ENCODE results near the gene DLK1. TPM values are rescaled to one million over a fixed set of nuclear protein-coding genes. Genes with fewer than 3 reads are reported as not detected.

Gene DLK1
- total RNA-seq, 2 experiments from 2014 or later, result not detected

DNA sequence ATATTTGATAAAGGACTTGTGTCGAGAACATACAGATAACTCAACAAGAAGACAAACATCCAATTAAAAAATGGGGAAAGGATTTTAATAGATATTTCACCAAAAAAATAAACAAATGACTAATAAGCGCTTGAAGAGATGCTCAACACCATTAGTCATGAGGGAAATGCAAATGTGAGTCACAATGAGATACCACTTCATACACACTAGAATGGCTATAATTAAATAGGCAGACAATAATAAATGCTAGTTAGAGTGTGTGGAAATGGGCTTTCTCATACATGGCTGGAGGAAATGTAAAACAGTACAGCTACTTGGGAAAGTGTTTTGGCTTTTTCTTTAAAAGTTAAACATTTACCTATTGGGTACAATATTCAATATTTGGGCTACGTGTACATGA is 34.8 kb downstream of the DLK1 start:
- Mint-ChIP-seq H3K27ac (no peak overlapping the region), H3K36me3 (ENCODE audit: low read depth) (no peaks in the 10 kb centered on the region), H3K4me1 (ENCODE audit: low read depth) (no peaks in the 10 kb centered on the region), H3K4me3 (no peak overlapping the region), H3K9me3 (ENCODE audit: insufficient read depth) (no peaks in the 10 kb centered on the region), H3K27me3 (ENCODE audit: low read depth) (peaks cover 11% of the 10 kb centered on the region)
- DNase-seq (no peak), ATAC-seq (no peak)
- ChIA-PET CTCF (no interaction called here), POLR2A (no interaction called here)

DNA sequence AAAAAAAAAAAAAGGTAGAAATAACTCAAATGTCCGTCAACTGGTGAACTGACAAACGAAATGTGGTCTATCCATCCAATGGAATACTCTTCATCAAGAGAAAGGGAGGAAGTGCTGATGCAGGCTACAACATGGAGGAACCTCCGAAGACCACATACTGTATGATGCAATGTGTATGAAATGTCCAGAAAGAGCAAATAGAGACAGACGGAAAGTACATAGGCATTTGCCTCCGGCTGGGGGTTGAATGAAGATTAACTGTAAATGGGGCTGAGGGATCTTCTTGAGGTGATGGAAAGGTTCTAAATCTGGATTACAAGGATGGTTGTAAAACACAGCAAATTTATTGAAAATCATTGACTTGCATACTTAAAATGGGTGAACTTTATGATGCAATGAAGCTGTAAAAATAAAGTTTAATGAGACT is 35.4 kb downstream of the DLK1 start:
- Mint-ChIP-seq H3K27me3 (ENCODE audit: low read depth) (peaks cover 12% of the 10 kb centered on the region), H3K36me3 (ENCODE audit: low read depth) (no peaks in the 10 kb centered on the region), H3K4me3 (no peak overlapping the region), H3K4me1 (ENCODE audit: low read depth) (no peaks in the 10 kb centered on the region), H3K9me3 (ENCODE audit: insufficient read depth) (no peaks in the 10 kb centered on the region), H3K27ac (no peak overlapping the region)
- POLR2A ChIA-PET, result no interaction called here
- ATAC-seq (no peak), DNase-seq (no peak)
- CTCF ChIA-PET, result no interaction called here

DNA sequence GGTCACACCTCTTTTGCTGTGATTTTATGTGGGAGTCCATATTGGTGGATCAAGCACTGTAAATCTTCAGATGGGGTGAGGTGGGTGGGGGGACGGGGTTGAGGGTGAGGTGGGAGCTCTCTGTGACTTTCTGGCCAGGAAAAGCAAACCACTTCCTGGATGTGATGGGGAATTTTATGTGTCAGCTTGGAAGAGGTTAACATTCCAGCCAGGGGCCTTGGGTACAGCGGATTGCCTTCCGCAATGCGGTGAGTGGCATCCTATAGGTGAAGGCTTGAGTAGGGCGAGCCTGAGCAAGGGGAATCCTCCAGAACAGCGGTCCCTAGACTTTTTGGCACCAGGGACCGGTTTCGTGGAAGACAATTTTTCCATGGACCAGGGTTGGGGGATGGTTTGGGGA is 36.2 kb downstream of the DLK1 start:
- H3K27ac Mint-ChIP-seq, result no peak overlapping the region
- no peaks in the 10 kb centered on the region for H3K9me3 Mint-ChIP-seq (ENCODE audit: insufficient read depth)
- H3K4me1 Mint-ChIP-seq (ENCODE audit: low read depth), result no peaks in the 10 kb centered on the region
- H3K27me3 Mint-ChIP-seq (ENCODE audit: low read depth), result peaks cover 12% of the 10 kb centered on the region
- CTCF ChIA-PET, result no interaction called here
- no peak overlapping the region for H3K4me3 Mint-ChIP-seq
- DNase-seq (no peak), ATAC-seq (no peak)
- no peaks in the 10 kb centered on the region for H3K36me3 Mint-ChIP-seq (ENCODE audit: low read depth)
- POLR2A ChIA-PET, result no interaction called here

- DNase-seq (no peak), ATAC-seq (no peak)
- Mint-ChIP-seq H3K27me3 (ENCODE audit: low read depth) (peaks cover 7% of the 10 kb centered on the region), H3K4me3 (no peak overlapping the region), H3K36me3 (ENCODE audit: low read depth) (no peaks in the 10 kb centered on the region), H3K9me3 (ENCODE audit: insufficient read depth) (no peaks in the 10 kb centered on the region), H3K4me1 (ENCODE audit: low read depth) (no peaks in the 10 kb centered on the region), H3K27ac (no peak overlapping the region)
- ChIA-PET CTCF (no interaction called here), POLR2A (no interaction called here)
Observed at GRCh38 chr14:100764471-100765115, 37.9 kb downstream of the DLK1 start.

DNA sequence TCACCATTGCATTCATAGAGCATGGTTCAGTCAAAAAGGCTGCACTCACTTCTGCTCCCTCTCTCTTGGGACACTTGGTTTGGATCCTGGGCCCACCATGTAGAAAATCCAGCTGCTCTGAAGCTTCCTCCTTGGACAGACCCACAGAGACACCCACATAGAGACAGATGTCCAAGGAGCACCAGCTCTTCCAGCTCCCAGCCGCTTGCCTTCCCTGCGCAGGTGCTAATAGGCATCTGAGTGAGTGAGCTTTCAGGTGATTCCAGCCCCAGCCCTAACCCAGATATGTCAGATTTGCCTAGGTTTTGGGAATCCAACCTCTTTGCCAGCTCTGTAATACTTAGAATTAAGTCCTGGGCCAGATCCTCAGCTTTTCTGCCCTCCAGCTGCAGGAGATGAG is 38.6 kb downstream of the DLK1 start:
- ATAC-seq (no peak), DNase-seq (no peak)
- no peaks in the 10 kb centered on the region for H3K9me3 Mint-ChIP-seq (ENCODE audit: insufficient read depth)
- no peak overlapping the region for H3K27ac Mint-ChIP-seq
- H3K36me3 Mint-ChIP-seq (ENCODE audit: low read depth), result no peaks in the 10 kb centered on the region
- no peak overlapping the region for H3K4me3 Mint-ChIP-seq
- peaks cover 7% of the 10 kb centered on the region for H3K27me3 Mint-ChIP-seq (ENCODE audit: low read depth)
- POLR2A ChIA-PET, result no interaction called here
- CTCF ChIA-PET, result no interaction called here
- H3K4me1 Mint-ChIP-seq (ENCODE audit: low read depth), result no peaks in the 10 kb centered on the region

GRCh38 chr14:100765991-100766390 is 39.3 kb downstream of the DLK1 start:
- peaks cover 7% of the 10 kb centered on the region for H3K27me3 Mint-ChIP-seq (ENCODE audit: low read depth)
- no peaks in the 10 kb centered on the region for H3K9me3 Mint-ChIP-seq (ENCODE audit: insufficient read depth)
- H3K36me3 Mint-ChIP-seq (ENCODE audit: low read depth), result no peaks in the 10 kb centered on the region
- POLR2A ChIA-PET, result interaction anchor here (0.6 kb wide), 1 partner anchor 127 kb away, joined by 3 read pairs; no protein-coding TSS in a partner anchor
- ATAC-seq (no peak), DNase-seq (no peak)
- no peaks in the 10 kb centered on the region for H3K4me1 Mint-ChIP-seq (ENCODE audit: low read depth)
- H3K27ac Mint-ChIP-seq, result no peak overlapping the region
- H3K4me3 Mint-ChIP-seq, result no peak overlapping the region
- CTCF ChIA-PET, result no interaction called here

- Mint-ChIP-seq H3K4me3 (no peak overlapping the region), H3K27me3 (ENCODE audit: low read depth) (peaks cover 3% of the 10 kb centered on the region), H3K4me1 (ENCODE audit: low read depth) (no peaks in the 10 kb centered on the region), H3K9me3 (ENCODE audit: insufficient read depth) (no peaks in the 10 kb centered on the region), H3K36me3 (ENCODE audit: low read depth) (no peaks in the 10 kb centered on the region), H3K27ac (no peak overlapping the region)
- DNase-seq (no peak), ATAC-seq (no peak)
- ChIA-PET POLR2A (no interaction called here), CTCF (no interaction called here)
Observed at GRCh38 chr14:100767003-100767787, 40.5 kb downstream of the DLK1 start.

DNA sequence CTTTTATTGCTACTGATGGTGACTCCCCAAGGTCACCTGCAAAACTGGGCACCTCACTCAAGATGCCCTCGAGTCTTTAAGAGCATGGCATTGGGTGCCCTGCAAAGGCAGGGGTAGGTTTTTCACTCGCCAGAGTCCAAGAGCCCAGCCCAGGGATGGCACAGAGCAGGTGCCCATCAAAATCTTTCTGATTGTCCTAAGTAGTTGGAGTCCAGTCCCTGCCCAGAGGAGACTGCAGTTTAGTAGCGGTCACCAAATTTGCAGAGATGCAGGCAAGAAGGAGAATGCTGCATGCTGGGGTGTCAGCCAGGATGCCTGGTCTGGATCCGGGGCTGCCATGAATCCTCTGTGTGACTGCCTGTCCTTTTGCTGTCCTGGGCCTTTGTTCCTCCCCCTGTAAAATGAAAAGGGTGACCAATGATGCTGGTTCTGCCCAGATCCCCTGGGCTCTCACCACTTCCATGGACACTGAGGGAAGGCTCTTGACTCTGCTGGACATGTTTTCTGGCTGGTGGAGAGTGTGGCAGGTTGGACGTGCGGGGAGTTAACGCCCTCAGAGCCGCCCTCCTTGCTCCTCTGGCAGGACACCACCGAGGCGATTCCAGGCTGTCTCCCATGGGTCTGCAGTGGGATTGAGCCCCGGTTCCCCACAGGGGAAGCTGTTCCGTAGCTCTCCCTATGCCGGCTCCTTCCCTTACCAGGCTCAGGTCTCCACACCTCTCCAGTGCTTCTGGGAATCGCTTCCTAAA is 41.3 kb downstream of the DLK1 start:
- CTCF ChIA-PET, result no interaction called here

DNA sequence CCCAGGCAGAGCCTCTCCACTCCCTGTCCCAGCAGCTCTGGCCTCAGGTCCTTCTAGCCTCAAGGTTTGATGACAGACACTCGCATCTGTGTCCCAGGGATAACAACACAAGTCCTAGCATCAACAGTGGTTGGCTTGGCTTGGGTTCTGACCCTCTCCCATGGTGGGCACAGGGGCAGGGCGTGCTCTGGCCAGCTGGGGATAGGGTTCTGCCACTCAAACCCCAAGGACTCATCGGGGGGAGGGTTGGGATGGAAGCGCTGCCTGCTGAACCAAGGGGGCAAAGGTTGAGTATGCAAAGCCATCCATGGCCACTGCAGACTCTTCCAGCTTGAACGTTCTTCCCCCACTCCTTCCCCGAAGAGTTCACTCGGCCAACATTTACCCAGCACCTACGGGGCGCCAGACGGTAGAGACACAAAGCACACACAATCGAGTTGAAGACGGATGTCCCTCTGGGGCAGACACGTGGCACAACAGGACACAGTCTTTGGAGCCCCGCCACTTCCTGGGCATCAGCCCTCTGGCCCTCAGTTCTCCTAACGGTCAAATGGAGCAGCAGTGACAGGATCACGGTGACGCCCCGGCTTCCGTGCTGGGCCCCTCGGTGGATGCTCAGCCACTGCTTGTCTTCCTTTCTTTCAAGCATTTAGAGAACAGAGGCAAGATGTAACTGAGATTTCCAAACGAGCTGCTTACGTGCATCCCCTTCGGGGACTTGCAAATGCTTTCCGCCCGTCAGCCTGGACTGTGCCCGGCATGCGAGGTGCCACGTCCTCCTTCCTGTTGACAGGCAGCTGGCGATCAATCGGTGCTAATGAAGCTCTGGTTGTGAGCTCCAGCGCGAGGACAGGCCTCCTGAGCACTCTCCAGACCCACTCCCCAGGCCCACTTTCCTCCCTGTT is 42.6 kb downstream of the DLK1 start:
- Mint-ChIP-seq H3K4me1 (ENCODE audit: low read depth) (no peaks in the 10 kb centered on the region), H3K36me3 (ENCODE audit: low read depth) (no peaks in the 10 kb centered on the region), H3K9me3 (ENCODE audit: insufficient read depth) (no peaks in the 10 kb centered on the region), H3K4me3 (no peak overlapping the region), H3K27ac (no peak overlapping the region), H3K27me3 (ENCODE audit: low read depth) (peaks cover 2% of the 10 kb centered on the region)
- DNase-seq (no peak), ATAC-seq (no peak)
- ChIA-PET POLR2A (no interaction called here), CTCF (no interaction called here)

More for the DNA sequence above, 41.3 kb downstream of the DLK1 start:
- no peak for ATAC-seq
- no peak overlapping the region for H3K27ac Mint-ChIP-seq
- H3K9me3 Mint-ChIP-seq (ENCODE audit: insufficient read depth), result no peaks in the 10 kb centered on the region
- H3K36me3 Mint-ChIP-seq (ENCODE audit: low read depth), result no peaks in the 10 kb centered on the region
- H3K4me3 Mint-ChIP-seq, result no peak overlapping the region
- no peaks in the 10 kb centered on the region for H3K4me1 Mint-ChIP-seq (ENCODE audit: low read depth)
- no peak for DNase-seq
- POLR2A ChIA-PET, result no interaction called here
- peaks cover 2% of the 10 kb centered on the region for H3K27me3 Mint-ChIP-seq (ENCODE audit: low read depth)

GRCh38 chr14:100770046-100770445 is 43.4 kb downstream of the DLK1 start:
- no peak overlapping the region for H3K27ac Mint-ChIP-seq
- peaks cover 2% of the 10 kb centered on the region for H3K27me3 Mint-ChIP-seq (ENCODE audit: low read depth)
- H3K9me3 Mint-ChIP-seq (ENCODE audit: insufficient read depth), result no peaks in the 10 kb centered on the region
- ATAC-seq, result no peak
- DNase-seq, result no peak
- ChIA-PET CTCF (no interaction called here), POLR2A (no interaction called here)
- no peaks in the 10 kb centered on the region for H3K4me1 Mint-ChIP-seq (ENCODE audit: low read depth)
- no peak overlapping the region for H3K4me3 Mint-ChIP-seq
- H3K36me3 Mint-ChIP-seq (ENCODE audit: low read depth), result no peaks in the 10 kb centered on the region

GRCh38 chr14:100770605-100771120 is 44.0 kb downstream of the DLK1 start:
- Mint-ChIP-seq H3K27me3 (ENCODE audit: low read depth) (peaks cover 2% of the 10 kb centered on the region), H3K4me1 (ENCODE audit: low read depth) (no peaks in the 10 kb centered on the region)
- no peak for ATAC-seq

More at GRCh38 chr14:100770605-100771120, 44.0 kb downstream of the DLK1 start:
- DNase-seq, result no peak
- Mint-ChIP-seq H3K4me3 (no peak overlapping the region), H3K36me3 (ENCODE audit: low read depth) (no peaks in the 10 kb centered on the region), H3K27ac (no peak overlapping the region), H3K9me3 (ENCODE audit: insufficient read depth) (no peaks in the 10 kb centered on the region)
- ChIA-PET POLR2A (no interaction called here), CTCF (no interaction called here)
